Measurements from ENCODE around the gene MAPK6.

Gene MAPK6

DNA sequence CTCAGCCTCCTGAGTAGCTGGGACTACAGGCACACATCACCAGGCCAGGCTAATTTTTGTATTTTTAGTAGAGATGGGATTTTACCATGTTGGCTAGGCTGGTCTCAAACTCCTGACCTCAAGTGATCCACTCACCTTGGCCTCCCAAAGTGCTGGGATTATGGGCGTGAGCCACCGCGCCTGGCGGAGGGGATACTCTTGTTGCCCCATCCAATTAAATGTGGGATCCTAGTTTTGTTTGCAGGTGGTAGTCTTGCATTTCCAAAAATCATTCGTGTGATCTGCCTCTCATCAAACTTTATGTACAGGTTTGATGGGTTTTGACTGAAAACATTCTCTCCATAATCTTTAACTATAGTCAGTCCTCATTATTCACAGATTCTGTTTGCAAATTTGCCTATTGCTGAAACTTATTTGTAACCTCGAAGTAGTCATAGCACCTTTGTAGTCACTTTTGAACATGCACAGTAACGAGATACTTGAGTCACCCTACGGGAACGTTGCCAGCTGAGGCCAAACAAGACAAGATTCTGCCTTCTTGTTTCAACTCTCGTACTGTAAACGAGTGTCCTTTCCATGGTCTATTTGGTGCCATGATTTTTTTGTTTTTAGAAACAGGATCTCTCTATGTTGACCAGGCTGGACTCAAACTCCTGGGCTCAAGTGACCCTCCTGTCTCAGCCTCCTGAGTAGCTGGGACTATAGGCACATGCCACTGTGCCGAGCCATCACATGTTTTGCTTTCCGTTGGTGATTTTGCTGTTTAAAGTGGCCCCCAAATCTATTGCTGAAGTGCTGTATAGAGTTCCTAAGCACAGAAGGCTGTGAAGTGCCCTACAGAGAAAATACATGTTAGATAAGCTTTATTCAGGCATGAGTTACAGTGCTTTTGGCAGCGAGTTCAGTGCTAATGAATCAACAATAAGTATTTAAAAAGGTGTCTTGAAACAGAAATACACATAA lies 8.1 kb upstream of the MAPK6 start:
- no peak for DNase-seq (ENCODE audit: low spot score)

GRCh38 chr15:52011711-52012144 lies 7.3 kb upstream of the MAPK6 start:
- DNase-seq (ENCODE audit: low spot score), result no peak

DNA sequence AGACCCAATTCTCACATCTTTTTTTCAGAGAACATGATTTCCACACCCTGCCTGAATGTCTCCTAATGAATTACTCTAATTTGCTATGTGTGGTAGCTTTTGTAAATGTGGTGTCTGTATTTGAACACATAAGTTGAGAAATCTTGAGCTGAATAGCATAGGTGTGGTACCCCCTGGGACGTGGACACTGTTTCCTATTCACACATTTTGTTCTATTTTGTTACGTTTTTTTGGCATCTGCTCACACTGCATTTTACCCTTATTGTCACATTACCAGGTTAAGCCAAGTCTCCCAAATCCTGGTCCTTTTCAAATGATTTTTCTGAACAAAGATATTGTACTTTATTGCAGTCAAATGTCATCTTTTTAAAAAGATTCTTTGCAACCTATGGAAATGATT lies 6.8 kb upstream of the MAPK6 start:
- no peak for DNase-seq (ENCODE audit: low spot score)

- no peak for DNase-seq (ENCODE audit: low spot score)
Measured at GRCh38 chr15:52013151-52013791, 5.7 kb upstream of the MAPK6 start.

DNA sequence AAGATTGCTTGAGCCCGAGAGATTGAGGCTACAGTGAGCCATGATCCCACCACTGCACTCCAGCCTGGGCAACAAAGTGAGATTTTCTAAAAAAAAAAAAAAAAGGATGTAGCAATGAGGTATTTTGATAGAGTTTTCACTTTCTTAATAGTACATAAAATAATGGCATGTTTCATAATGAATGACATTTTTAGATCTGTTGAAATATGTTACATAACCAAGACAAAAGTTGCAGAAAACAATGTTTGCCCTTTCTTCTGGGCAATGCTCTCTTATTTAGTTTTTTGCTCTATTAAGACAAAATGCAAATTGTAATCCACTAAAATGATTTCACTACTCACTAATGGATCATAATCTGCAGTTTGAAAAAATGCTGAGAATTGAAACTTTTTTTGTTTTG lies 4.4 kb upstream of the MAPK6 start:
- no peak for DNase-seq (ENCODE audit: low spot score)

- no peak for DNase-seq (ENCODE audit: low spot score)
Measured at GRCh38 chr15:52016316-52016715, 2.7 kb upstream of the MAPK6 start.

- DNase-seq (ENCODE audit: low spot score), result no peak
Measured at GRCh38 chr15:52018244-52018643, 775 bp upstream of the MAPK6 start.

DNA sequence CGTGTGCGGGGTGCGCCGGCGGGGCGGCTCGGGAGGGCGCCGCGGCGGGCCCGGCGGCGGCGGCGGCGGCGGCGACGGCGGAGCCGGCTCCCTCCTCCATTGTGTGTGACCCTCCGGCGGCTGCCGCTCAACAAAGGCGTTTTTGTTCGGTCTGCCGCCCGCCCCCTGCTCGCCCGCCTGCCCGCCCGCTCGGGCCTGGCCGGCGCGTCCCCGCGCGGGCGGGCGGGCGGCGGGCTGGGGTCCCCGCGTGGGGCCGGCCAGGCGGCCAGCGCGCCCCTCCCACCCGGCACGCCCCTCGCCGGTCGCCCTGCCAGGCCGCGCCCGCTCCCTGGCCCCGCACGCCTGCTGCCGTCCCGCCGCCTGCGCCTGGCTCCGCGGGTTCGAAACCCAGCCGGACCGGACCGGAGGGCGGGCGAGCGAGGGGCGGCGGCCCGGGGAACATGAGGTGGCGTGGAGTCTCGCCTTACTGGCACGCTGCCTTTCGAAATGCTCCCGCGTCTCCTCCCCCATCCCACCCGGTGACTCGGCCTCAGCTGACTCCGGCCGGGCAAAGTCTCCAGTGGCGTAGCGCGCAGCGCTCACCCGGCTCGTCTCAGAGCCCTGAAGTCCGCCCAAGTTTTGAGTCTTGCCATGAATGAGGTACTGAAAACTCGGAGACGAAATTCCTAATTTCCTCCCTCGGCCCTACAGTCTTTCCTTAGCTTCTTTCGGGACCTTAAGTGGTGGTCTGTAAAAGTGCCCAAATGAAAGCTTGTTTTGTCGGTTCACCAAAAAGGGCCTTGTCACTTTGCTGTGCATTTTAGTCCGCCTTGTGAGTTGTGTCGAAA lies 588 bp downstream of the MAPK6 start:
- peak; percentile 65 for DNase-seq (ENCODE audit: low spot score)

GRCh38 chr15:52020221-52021085 lies 1.4 kb downstream of the MAPK6 start:
- DNase-seq (ENCODE audit: low spot score), result no peak

- peak; percentile 70 for DNase-seq (ENCODE audit: low spot score)
Measured at GRCh38 chr15:52021128-52021671, 2.2 kb downstream of the MAPK6 start.

DNA sequence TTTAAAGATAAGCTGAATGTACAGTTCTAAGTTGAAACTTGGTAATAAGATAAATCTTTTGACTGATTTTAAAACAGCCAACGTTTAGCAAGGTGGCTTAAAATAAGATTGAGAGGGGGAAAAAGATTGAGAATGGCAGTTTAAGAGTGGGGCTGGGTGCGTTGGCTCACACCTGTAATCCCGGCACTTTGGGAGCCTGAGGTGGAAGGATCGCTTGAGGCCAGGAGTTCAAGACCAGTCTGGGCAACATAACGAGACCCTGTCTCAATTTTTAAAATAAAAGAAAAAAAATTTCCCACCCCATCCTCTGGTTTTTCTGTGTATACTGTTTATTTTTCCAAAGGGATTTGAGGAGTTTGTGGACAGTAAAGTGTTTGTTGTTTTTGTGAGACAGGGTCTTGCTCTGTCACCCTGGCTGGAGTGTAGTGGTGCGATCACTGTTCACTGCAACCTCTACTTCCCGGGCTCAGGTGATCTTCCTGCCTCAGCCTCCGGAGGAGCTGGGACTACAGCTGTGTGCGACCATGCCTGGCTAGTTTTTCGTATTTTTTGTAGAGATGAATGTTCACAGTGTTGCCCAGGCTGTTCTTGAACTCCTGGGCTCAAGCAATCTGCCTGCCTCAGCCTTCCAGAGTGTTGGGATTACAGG lies 3.0 kb downstream of the MAPK6 start:
- DNase-seq (ENCODE audit: low spot score), result no peak

- no peak for DNase-seq (ENCODE audit: low spot score)
Measured at GRCh38 chr15:52023169-52023922, 4.3 kb downstream of the MAPK6 start.

GRCh38 chr15:52028431-52029093 lies 9.5 kb downstream of the MAPK6 start:
- DNase-seq (ENCODE audit: low spot score), result no peak

GRCh38 chr15:52030010-52030409 lies 11.0 kb downstream of the MAPK6 start:
- no peak for DNase-seq (ENCODE audit: low spot score)

GRCh38 chr15:52031556-52031955 lies 12.5 kb downstream of the MAPK6 start:
- no peak for DNase-seq (ENCODE audit: low spot score)

DNA sequence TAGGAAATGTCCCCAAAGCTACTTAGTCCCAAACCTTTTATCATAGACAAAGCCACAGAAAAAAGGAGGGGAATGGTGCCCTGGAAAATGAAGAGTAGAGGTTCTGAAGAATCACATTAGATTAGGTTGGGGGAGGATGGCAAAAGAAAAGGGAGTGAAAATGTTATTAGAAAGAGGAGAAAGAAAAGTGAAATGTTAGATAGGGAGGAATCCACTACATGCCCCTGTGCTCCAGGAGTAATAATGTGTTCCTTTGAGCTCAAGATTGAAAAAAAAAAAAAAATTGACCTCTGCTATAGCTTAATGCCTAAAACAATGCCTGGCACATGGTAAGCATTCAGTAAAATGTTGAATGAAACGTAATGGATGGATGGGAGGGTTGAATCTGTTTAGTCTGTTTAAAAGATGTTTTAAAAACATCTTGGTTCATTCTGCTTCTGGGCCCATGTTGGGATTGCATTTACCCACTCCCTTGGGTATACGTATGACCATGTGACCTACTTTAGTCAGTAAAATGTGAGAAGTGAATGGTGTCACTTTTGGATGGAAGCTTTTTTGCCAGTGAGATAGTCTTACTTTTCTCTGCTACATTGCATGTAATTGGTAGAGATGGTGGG lies 19.0 kb downstream of the MAPK6 start:
- DNase-seq (ENCODE audit: low spot score), result no peak

DNA sequence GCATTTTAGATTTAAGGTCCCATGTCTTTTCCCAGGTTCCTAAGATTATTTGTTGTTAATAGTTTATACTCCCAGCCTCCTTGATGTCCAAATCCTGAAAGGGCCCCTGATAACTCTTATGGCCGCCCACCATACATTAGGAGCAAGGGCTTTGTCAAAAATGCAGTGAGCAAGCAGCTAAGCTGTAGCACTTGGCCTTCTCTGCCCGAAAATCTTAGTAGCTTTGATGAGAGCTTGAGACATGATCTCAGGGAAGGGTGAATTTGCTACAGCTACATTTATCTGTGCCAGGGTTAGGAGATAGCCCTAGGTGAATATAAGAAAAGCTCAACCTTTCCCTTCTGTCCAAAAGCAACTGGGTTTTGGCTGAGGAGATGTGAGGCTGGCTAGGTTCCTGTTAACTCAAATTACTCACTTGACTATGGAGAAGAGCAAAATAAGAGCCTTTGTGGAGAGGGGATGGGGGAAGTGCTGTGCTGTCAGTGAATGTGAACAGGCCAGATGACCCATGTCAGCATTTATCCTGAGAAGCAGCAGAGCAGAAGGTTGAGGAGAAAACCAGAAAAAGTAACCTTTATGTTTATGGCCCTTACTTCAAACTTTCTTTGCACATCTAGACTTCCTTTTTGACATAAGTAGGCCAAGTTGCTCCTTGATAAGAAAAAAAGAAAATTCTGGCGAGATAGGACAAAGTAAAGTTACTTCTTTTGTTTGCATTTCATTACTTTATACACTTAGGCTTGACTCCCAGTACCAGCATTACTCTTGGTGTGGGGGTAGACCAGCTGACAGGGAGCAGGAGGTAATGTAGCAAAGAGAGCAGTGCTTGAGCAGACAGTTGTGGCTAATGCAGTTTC lies 21.1 kb downstream of the MAPK6 start:
- peak; percentile 63 for DNase-seq (ENCODE audit: low spot score)
